ENCODE data around the gene RABGAP1L. TPM values are rescaled to one million over a fixed set of nuclear protein-coding genes. Genes with fewer than 3 reads are reported as not detected.

RABGAP1L gene
- total and polyA plus RNA-seq, 2 of the 4 experiments (the other 2 are of a cell fraction) = 7.9 to 26.7 TPM

DNA sequence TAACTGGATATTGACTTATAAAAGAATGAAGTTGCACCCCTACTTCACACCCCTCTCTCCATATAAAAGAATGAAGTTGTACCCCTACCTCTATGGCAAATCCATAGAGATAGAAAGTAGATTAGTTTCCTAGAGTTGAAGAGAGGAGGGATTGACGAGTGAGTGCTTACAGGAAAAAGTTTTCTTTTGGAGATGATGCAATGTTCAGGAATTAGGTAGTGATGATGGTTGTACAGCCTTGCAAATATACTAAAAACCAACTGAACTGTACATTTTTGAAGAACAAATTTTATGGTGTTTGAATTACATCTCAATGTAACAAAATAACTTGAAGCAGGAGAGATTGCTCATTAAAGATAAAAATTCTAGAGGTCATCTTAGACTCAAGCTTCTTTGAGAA lies 561.3 kb downstream of the RABGAP1L start:
- H3K27ac ChIP-seq (ENCODE audit: insufficient read depth, low read length) = no peak overlapping the region
- H3K79me1 ChIP-seq (ENCODE audit: low read depth in 1 of 2, low read length in 2 of 2) = no peaks in the 10 kb centered on the region
- ATAC-seq (ENCODE audit: low read depth) = no peak
- BruUV-seq (replicated peaks) = no TSS peak
- no peak overlapping the region for H3K23ac ChIP-seq (ENCODE audit: low read depth, low read length)
- no peaks in the 10 kb centered on the region for H4K20me1 ChIP-seq (ENCODE audit: insufficient read depth, low read length)
- no peak overlapping the region for H4K8ac ChIP-seq (ENCODE audit: low read depth in 2 of 2, low read length in 2 of 2)
- no peak overlapping the region for H2BK5ac ChIP-seq (ENCODE audit: low read depth, low read length, poor library complexity, severe bottlenecking)
- no peak overlapping the region for H2AFZ ChIP-seq (replicated peaks; ENCODE audit: low read length, poor library complexity)
- intact Hi-C loops (cut with micrococcal nuclease) = no loop called here
- no peak overlapping the region for H2BK15ac ChIP-seq (ENCODE audit: low read depth, low read length)
- no peak overlapping the region for H3K4me2 ChIP-seq (ENCODE audit: low read depth, low read length)
- H3K14ac ChIP-seq (replicated peaks; ENCODE audit: low read depth, low read length) = no peak overlapping the region
- ChIA-PET CTCF (interaction anchor here (1.4 kb wide), 1 partner anchor 458 kb away, joined by 4 read pairs; no protein-coding TSS in a partner anchor), POLR2A (ENCODE audit: unreplicated experiment) (no interaction called here)
- WGBS, 2 experiments (ENCODE audit: extremely low coverage in 2 of 2, insufficient read length in 1 of 2) = no CpG with 5 or more reads among the region's 1 CpG
- H3K4me1 ChIP-seq (ENCODE audit: control insufficient read depth, insufficient read depth, low read length) = no peaks in the 10 kb centered on the region
- no peak overlapping the region for H3K18ac ChIP-seq (ENCODE audit: low read depth, low read length)
- H4K5ac ChIP-seq (ENCODE audit: low read depth, low read length) = no peak overlapping the region
- H3K4me3 ChIP-seq (ENCODE audit: insufficient read depth, low read depth, low read length) = no peak overlapping the region
- H2AK5ac ChIP-seq (ENCODE audit: low read depth, low read length) = no peak overlapping the region
- H3K27me3 ChIP-seq (ENCODE audit: control insufficient read depth, insufficient read depth, low read length) = no peaks in the 10 kb centered on the region
- H3K9ac ChIP-seq (ENCODE audit: low read depth, low read length) = no peak overlapping the region
- no peak overlapping the region for H3K4ac ChIP-seq (ENCODE audit: low read depth, low read length)
- no peak overlapping the region for H2BK120ac ChIP-seq (ENCODE audit: low read depth, low read length)
- in situ Hi-C loops (cut with MboI; ENCODE audit: low sequenced_read_pairs) = no loop called here
- no peaks in the 10 kb centered on the region for H3K36me3 ChIP-seq (ENCODE audit: control insufficient read depth, insufficient read depth, low read length)
- DNase-seq = no peak
- H2AK9ac ChIP-seq (replicated peaks; ENCODE audit: low read depth, low read length, poor library complexity) = no peak overlapping the region
- no peak overlapping the region for H2BK20ac ChIP-seq (ENCODE audit: low read depth, low read length)
- H3K9me3 ChIP-seq (ENCODE audit: control insufficient read depth, insufficient read depth, low read length) = no peaks in the 10 kb centered on the region
- H3K9me1 ChIP-seq (ENCODE audit: insufficient read depth, low read length) = no peaks in the 10 kb centered on the region
- dilution Hi-C loops (cut with HindIII; ENCODE audit: low sequenced_read_pairs, unreplicated experiment) = loop anchor here (25.0 kb wide), 1 partner anchor 458 kb away; no protein-coding TSS in a partner anchor
- H4K91ac ChIP-seq (ENCODE audit: insufficient read depth, low read depth, low read length) = no peak overlapping the region
- TF ChIP-seq POLR2A (IDR thresholded peaks at IDR 0.05; ENCODE audit: low read depth, low read length) (no peak), CEBPB (IDR thresholded peaks at IDR 0.05; ENCODE audit: low read depth, low read length) (peak; percentile 52; the same call in 1 of the 2 replicates)
- H3K56ac ChIP-seq (ENCODE audit: extremely low read depth, insufficient read depth, low read length) = no peak overlapping the region
